ENCODE data around the gene SNAP25. TPM values are rescaled to one million over a fixed set of nuclear protein-coding genes. Genes with fewer than 3 reads are reported as not detected.

The SNAP25 gene
- total RNA-seq, 2 donors from 2014 or later: 0.11 TPM; not detected in 1

GRCh38 chr20:10268636-10269035, 50.0 kb downstream of the SNAP25 start:
- no peak overlapping the region for H3K9ac ChIP-seq (ENCODE audit: extremely low read depth, low read length, poor library complexity, severe bottlenecking)
- no peak for DNase-seq
- Mint-ChIP-seq H3K4me3 (no peak overlapping the region), H3K4me1 (peaks cover 12% of the 10 kb centered on the region), H3K36me3 (ENCODE audit: low read depth) (no peaks in the 10 kb centered on the region), H3K27ac (no peak overlapping the region), H3K27me3 (ENCODE audit: insufficient read depth) (no peaks in the 10 kb centered on the region), H3K9me3 (no peaks in the 10 kb centered on the region)
- no peaks in the 10 kb centered on the region for H3K27me3 ChIP-seq (ENCODE audit: control insufficient read depth, insufficient read depth, low read length, poor library complexity, severe bottlenecking)
- H3K4me3 ChIP-seq (ENCODE audit: low read length): no peak overlapping the region
- H3K9me3 ChIP-seq (ENCODE audit: control insufficient read depth, low read length): no peaks in the 10 kb centered on the region
- no peak overlapping the region for H3K27ac ChIP-seq (ENCODE audit: low read depth, low read length)
- no peaks in the 10 kb centered on the region for H3K36me3 ChIP-seq (ENCODE audit: control insufficient read depth, insufficient read depth, low read length)
- peaks cover 1% of the 10 kb centered on the region for H3K4me1 ChIP-seq (ENCODE audit: control insufficient read depth, insufficient read depth, low read length)
- TF ChIP-seq CTCF (conservative IDR thresholded peaks at IDR 0.05): no peak
- 86 to 92% methylated on average over 2 to 3 of the region's 3 CpGs for WGBS, 2 experiments (ENCODE audit: insufficient coverage in 1 of 2, insufficient read length in 1 of 2)

GRCh38 chr20:10270630-10271029, 52.0 kb downstream of the SNAP25 start:
- Mint-ChIP-seq H3K9me3 (no peaks in the 10 kb centered on the region), H3K36me3 (ENCODE audit: low read depth) (no peaks in the 10 kb centered on the region), H3K4me1 (peaks cover 7% of the 10 kb centered on the region), H3K27ac (no peak overlapping the region), H3K4me3 (no peak overlapping the region), H3K27me3 (ENCODE audit: insufficient read depth) (no peaks in the 10 kb centered on the region)
- Histone ChIP-seq H3K4me1 (ENCODE audit: control insufficient read depth, insufficient read depth, low read length) (no peaks in the 10 kb centered on the region), H3K36me3 (ENCODE audit: control insufficient read depth, insufficient read depth, low read length) (no peaks in the 10 kb centered on the region), H3K27ac (ENCODE audit: low read depth, low read length) (no peak overlapping the region), H3K27me3 (ENCODE audit: control insufficient read depth, insufficient read depth, low read length, poor library complexity, severe bottlenecking) (no peaks in the 10 kb centered on the region), H3K9ac (ENCODE audit: extremely low read depth, low read length, poor library complexity, severe bottlenecking) (no peak overlapping the region), H3K4me3 (ENCODE audit: low read length) (no peak overlapping the region), H3K9me3 (ENCODE audit: control insufficient read depth, low read length) (no peaks in the 10 kb centered on the region)
- TF ChIP-seq CTCF (conservative IDR thresholded peaks at IDR 0.05): no peak
- no peak for DNase-seq

GRCh38 chr20:10271494-10272219, 53.0 kb downstream of the SNAP25 start:
- 91 to 96% methylated on average over 8 to 10 of the region's 10 CpGs for WGBS, 2 experiments (ENCODE audit: insufficient coverage in 1 of 2, insufficient read length in 1 of 2)
- Mint-ChIP-seq H3K4me1 (peaks cover 7% of the 10 kb centered on the region), H3K27me3 (ENCODE audit: insufficient read depth) (no peaks in the 10 kb centered on the region), H3K36me3 (ENCODE audit: low read depth) (no peaks in the 10 kb centered on the region), H3K27ac (no peak overlapping the region), H3K9me3 (no peaks in the 10 kb centered on the region), H3K4me3 (no peak overlapping the region)
- Histone ChIP-seq H3K4me1 (ENCODE audit: control insufficient read depth, insufficient read depth, low read length) (no peaks in the 10 kb centered on the region), H3K9me3 (ENCODE audit: control insufficient read depth, low read length) (no peaks in the 10 kb centered on the region), H3K4me3 (ENCODE audit: low read length) (no peak overlapping the region), H3K27ac (ENCODE audit: low read depth, low read length) (no peak overlapping the region), H3K27me3 (ENCODE audit: control insufficient read depth, insufficient read depth, low read length, poor library complexity, severe bottlenecking) (no peaks in the 10 kb centered on the region), H3K36me3 (ENCODE audit: control insufficient read depth, insufficient read depth, low read length) (no peaks in the 10 kb centered on the region), H3K9ac (ENCODE audit: extremely low read depth, low read length, poor library complexity, severe bottlenecking) (no peak overlapping the region)
- DNase-seq: no peak
- TF ChIP-seq CTCF (conservative IDR thresholded peaks at IDR 0.05): no peak

Measured in endodermal cell (in vitro differentiated cells).